Cortex of kidney (tissue), 1 donor: ENCODE results near the gene LGALS9.
"Not testable (repeated sequence)": the region's sequence is repeated elsewhere in the genome, so short reads cannot be mapped to it uniquely, and the experiment has no call there.

ENCODE experiments used
- DNase-seq: peaks from one replicate; lab custom pipeline; 2025; lab: John Stamatoyannopoulos, UW

Gene LGALS9

DNA sequence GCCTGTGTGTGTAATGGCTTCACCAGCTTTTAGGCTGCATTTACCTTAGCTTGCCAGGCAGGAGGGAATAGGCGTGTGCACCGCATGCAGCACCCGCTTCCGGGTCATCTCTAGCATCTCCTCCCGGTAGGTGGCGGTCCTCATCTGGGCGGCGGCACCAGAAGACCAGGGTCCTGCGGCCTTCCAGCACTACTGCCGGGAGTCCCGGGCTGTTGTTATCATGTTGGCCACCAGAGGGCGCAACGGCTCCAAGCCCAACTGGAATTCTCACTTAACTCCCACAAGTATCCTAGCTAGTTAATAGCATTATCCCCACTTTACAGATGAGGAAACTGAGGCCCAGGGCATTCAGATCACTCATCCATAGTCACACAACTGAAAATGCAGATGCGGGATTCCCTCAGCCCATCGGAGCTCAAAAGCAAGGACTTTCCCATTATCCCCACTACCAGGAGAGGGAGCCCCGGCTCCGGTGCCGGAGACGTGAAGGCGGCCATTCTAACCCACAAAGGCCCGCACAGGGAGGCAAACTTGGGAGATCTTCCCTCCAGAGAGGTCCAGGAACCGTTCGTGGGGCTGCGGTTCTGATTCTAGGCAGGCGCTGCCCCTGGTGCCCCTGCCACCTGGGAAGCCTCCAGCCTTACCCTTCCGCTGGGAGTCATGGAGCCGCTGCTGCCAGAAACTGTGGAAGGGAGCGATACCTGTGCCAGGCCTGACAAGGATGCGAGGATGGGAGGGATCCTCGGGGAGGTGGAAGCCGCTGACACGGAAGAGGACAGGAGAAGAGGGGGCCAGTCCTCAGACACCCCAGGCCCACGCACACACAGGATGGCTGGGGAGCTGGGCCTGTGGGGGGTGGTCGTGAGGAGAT lies 23.9 kb downstream of the LGALS9 start:
- no peak for DNase-seq

DNA sequence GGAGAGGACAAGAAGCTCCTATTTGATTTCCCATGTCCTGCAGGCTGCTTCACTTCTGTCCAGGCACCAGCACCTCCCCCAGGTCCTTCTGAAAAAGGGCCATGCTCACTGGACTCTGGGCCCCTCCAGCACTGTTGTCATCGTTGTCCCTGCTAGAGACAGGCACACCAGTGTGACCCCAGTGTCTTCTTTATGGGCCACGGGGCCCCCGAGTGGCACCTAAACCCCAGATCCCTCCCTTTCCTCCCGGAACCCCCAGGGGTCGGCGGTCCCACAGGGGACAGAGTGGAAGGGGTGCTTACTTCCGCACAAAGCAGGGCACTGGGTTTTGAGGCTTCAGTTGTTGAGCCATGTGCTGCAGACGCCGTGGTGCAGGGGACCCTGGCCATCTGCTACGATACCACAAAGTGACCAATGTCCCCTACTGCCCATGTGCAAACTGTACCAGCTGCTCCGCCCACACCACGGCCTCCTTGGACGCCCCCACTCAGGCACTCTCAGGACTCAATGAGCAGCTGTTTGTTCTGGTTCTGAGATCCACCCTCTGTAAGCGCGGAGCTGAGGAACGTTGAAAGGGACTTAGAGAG lies 24.6 kb downstream of the LGALS9 start:
- not testable (repeated sequence) for DNase-seq

DNA sequence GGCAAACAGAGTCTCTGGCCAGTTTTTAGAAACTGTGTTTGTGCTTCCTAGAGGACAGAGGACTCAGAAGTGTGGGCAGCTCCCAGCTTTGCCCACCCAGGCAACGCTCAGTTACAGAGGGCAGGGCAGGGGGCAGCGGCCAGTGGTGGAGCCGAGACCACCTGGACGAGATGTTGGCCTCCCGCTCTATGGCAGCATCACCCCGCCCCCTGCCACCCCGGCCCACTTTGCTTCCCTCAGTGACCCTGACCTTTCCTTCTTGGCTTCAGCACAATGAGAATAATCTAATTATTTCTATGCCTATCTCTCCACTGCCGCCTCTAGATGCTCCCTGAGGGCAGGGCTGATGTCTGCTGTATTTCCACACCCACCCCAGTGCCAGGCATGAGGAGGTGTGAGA lies 25.6 kb downstream of the LGALS9 start:
- DNase-seq: not testable (repeated sequence)

DNA sequence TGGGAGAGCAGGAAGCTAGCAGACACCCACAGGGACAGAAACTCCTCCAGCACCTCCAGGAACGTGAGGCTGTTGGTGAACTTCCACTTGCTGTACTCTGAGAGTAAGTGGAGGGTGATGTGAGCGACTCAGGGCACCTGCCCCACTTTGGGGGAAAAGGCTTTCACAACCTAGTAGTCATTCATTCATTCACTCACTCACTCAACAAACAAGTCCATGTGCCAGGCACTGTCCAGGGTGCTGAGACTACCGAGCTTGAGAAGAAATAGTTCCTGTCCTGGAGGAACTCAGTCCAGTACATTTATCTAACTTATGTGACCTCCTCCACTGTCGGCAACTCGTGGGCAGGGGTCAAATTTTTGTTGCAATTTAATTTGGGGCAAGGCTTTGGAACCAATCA lies 26.6 kb downstream of the LGALS9 start:
- no peak for DNase-seq

DNA sequence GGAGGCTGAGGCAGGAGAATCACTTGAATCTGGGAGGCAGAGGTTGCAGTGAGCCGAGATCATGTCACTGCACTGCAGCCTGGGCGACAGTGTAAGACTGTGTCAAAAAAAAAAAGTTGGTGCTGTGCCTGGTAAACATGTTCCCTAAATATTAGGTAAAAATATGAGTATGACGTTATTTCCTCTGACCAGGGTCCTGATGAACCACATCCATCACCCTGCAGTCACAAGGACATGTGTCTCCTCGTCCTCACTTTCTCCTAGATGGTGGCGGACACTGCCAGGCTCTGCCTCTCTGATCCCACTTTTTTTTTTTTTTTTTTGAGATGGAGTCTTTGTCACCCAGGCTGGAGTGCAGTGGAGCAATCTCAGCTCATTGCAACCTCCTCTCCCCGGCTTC lies 28.7 kb downstream of the LGALS9 start:
- DNase-seq: no peak

DNA sequence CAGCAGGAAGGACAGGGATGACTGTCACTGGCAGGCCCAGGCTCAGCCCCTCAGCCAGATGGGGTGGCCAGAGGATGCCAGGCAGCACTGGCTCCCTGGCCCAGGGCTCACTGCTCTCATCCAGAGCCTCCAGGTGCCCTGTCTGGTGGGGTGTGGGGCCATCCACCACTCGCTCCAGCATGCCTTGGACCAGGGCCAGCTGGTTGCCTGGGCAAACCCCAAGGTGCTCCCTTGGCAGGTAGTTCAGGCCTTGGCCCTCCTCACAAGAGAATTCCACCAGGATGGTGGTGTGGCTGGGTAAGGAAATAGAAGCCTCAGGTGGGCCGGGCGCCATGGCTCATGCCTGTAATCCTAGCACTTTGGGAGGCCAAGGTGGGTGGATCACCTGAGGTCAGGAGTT lies 29.4 kb downstream of the LGALS9 start:
- no peak for DNase-seq

DNA sequence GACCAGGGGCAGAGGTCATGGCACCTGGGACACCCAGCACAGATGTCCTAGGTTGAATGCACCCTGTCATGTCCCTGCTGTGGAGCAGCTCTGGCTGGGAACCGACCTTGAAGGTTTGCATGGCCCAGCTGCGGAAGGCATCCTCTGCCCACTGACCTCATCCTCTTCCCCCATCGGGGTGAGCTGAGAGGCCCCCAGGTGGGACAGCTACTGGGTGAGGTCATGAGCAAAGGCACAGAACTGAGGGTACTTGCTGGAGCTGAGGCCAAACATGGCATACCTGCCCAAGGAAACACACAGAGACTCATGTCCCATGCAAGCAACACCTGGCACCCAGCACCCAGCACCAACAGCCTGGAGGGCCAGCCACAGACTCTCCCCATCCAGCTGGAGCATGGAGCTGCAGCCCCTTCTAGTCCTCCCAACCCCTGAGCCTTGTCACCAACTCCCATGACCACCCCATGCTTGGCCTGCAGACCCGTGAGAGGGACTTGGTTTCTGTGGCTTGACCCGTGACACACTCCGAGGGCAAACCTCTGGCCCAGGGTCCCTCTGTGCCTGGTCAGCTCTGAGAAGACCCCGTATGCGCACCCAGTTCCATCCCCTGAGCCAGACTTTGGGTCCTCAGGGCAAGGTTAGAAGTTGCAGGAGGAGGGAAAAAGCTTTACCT lies 33.1 kb downstream of the LGALS9 start:
- no peak for DNase-seq

DNA sequence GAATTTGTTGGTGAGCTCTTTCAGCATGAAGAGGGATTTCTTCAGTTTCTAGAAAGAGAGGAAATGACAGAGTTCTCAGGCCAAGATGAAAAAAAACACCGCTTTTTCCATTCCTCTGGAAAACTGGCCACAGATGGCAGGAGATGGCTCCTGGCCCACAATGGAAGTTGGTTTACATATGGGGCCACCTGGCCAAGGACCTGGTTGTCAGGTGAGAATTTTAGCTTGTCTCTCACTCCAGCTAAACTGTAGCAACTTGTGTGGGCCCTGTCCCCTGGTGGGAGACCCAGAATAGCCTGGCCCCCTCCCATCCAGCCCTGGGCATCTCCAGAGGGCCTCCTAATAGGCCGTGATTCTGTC lies 33.6 kb downstream of the LGALS9 start:
- no peak for DNase-seq

DNA sequence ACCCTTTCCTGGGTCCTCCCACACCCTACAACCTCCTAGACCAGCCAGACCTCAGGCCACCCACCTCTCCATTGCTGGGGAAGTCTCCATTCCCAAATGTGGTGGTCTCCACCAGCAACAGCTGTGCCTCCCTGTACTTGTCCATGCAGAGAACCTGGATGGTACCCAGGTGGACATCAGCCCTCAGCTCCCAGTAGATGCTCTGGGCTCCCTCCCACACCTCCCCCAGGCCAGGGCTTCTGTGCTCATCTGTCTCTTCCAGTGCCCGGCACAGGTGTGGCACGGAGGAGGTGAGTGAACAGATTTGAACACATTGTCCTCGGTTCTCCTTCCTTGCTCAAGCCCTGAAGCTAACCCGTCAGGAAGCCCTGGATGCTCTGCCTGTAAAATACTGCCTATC lies 34.6 kb downstream of the LGALS9 start:
- no peak for DNase-seq

DNA sequence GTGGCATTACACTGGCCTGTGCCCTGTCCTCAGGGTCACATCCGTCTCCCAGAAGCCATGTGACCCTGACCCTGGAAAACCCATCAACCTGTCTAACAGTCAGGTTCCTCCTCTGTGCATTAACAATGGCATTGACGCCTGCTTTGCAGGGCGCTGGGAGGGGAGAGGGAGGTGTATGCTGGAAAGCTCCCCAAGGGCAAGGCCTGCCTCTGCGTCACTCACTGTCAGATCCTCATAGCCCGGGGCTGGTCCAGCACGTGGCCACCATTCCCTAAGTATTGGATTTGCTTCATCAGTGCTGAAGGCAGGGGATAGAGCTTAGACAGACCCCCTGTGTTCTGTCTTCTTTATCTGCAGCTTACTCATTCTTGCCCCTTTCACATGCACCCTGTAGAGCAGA lies 35.3 kb downstream of the LGALS9 start:
- DNase-seq: not testable (repeated sequence)

DNA sequence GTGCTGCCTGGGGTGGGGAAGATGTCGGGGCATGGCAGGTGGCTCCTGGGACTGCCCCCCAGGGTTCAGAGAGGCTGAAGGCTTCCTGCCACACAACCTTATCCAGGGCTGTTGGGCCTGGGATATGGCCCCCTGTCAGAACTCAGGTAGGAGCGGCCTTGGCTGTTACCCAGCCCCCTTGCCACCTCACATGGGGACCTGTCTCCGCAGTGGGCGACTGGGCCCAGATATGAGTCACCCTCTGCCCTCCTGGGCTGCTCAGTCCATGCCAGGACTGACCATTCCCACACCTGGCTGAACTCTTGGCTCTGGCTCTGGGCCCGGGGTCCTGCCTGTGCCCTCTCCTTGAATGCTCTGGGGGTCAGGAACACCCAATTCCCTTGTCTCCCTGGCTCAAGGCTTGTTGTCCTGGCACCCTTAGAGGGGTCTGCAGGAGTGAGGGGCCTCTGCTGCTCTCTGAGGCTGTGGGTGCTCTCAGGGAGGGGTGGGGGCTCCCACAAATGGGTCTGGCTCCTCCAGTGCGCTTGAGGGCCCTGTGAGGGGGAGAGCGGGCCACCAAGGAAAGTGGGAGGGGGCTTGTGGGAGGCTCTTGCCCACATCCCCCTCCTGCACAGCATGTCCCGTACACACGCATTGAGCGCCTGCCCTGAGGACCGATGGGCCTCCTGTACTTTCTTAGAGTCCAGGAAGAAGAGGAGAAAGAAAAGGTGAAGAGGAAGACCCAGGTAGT lies 36.0 kb downstream of the LGALS9 start:
- no peak for DNase-seq

DNA sequence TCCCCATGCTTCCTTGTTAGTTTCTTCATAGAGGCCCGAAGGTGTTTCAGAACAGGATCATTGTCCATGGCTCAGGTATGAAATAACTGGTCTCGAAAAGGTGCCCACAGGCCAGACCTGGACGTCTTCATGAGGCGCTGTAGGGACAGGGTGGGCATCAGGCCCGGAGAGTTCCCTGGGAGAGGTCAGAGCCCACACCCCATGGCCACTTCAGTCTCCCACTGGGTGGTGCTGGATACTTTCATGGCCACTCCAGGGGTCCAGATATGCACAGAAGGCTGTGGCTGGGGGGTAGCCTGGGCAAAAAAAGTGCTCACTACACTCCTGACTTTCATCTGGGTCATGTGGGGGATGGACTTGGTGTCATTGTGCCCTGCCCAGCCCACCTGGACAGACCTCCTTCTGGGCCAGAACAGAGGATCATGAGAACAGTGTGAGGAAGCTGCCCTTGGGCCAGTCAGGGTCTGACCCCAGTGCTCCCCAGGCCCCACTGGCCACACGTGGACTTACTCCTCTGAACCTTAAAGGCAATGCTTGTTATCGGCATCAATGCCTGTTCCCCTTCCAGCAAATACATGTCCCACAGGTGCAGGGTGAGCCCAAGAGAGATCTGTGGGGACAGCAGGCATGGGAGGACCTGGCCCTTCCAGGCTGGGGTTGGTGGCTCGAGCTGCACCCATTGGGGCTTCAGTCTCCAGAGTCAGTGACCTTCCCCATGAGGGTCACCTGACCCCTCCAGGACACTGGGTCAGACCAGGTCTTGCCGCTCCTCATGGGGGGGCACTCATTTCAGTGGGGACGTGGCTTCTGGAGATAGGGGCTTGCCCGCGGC lies 36.9 kb downstream of the LGALS9 start:
- DNase-seq: no peak

DNA sequence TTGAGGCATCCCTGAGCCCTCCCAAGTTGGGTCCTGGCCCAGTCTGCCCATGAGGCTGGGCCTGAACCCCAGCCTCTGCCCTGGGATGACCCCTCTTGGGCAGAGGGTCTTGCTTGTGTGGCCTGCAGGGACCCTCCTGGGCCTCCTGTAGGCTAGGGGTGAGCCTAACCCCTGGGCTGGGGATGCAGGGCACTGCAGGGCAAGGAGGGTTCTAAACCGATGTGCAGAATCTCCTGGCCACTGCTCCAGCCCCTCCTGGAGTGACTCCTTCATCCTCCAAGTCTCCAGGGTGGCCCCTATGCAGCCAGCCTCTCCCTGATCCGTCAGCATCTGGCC lies 37.5 kb downstream of the LGALS9 start:
- no peak for DNase-seq

DNA sequence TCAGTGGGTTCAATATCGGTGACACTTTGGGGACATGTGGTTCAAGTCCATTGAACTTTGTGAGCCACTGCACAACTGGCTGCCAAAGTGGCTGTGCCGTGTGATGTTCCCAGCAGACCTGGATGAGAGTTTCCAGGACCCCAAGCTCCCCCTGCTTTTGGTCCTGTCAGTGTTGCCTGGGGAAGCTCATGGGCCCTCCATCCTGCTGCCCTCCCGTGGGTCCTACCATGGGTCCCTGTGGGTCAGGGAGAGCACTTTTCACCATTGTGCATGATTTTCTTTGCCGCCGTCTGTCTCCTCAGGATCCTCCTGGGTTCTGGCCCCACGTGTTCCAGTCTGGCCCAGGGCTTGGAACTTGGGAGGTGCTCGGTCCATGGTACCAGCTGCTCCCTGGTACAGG lies 38.1 kb downstream of the LGALS9 start:
- DNase-seq: no peak

DNA sequence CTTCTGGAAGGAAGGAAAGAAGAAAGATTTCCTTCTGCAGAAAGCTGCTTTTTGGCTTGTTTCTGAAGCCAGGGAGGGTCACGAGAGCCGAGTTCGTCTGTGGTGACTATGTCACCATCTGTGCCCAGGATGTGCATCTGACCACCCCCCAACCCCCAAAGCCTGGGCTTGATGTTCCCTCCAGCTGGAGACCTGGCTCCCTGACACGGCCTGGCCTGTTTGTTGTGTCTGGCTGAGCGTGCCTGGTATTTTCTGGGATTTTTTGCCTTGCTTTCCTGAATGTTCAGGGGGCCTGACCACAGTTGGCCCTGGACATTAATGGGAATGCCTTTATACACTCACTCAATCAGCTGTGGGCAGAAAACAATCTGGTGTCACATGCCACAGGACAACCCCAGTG lies 38.9 kb downstream of the LGALS9 start:
- no peak for DNase-seq

DNA sequence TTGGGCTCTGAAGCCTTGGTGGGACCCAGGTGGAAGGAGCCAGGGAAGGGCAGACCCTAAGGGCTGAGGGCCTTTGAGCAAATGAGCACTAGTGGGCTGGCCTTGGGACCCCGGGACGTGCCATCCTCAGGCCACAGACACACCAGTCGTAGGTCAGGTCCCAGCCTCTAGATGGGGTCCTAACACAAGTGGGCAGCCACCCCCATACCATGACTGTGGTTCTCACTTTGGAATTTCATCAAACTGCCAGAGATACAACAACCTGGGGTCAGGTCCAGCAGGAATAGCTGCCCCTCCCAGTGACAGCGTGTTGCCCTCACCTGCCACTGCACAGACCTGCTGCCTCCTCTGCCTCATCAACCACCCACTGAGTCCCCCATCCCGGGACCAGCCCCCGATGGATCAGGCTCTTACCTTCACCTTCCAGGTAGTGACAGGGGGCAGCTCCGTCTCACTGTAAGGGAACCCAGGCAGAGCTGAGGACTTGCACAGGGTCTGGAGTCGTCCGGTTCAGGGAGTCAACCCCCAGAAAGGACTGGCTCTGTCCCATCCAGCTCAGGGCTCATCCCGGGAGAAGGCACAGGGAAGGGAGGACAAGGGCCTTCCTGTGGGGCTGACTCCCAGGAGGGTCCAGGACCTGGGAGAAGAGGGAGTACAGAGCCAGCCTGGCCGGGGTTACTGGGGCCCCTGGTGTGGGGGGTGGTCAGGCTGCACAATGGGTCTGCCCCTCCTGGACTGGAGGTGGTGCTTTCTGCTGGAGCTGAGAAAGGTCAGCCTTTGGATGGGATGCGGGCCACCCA lies 40.0 kb downstream of the LGALS9 start:
- DNase-seq: no peak

DNA sequence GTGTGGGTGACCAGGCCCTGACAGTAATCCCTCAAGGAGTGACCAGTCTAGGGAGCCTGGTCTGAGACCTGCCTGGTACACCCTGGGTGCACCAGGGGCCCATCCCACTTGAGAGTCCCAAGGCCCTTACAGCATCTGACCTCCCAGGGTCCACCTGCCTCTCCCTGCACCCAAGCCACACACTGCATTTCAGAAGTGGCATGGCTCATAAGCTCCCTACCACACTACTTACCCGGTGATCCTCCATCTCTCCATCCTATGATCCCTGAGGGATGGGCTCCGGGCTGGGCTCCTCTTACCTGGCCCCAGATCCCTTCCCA lies 40.6 kb downstream of the LGALS9 start:
- DNase-seq: no peak

DNA sequence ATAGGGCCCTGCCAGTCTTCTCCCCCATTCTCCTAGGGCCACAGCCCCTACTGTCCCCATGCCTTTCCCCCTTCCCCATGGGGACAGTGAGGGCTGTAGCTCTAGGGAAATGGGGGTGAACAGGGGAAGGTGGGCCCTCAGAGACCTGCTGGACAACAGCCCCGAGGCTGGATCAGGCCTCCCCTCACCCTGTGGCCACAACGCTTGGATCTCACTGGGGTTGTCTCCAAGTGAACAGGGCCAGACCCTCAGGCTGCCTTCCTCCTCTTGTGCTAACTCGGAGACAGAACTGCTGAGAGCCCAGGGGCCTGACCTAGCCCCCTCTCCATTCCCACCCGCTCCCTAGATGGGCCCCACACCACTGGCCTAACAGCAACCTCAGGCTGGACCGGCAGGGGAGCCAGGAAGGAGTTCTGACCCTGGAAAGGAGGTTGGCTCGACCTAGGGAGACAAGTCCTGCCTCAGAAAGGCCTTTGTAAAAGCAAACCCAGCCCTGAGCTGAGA lies 41.0 kb downstream of the LGALS9 start:
- not testable (repeated sequence) for DNase-seq

DNA sequence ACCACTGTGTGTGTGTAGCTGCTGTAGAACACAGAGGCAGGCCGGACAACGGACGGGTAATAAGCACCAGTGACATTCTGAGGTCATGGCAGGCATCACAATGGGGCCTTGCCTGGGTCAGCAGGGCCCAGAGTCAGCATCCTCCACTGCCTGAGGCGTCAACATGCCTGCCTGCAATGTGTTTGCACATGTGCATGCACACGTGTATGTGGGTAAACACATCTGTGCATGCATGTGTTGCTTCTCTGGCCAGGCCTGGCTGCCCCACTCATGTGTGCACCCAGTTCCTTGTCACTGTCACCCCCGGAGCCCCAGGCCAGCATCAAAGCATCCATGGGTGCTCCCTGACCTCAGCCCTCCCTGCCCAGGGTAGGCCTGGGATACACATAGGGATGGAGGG lies 43.3 kb downstream of the LGALS9 start:
- DNase-seq: no peak

DNA sequence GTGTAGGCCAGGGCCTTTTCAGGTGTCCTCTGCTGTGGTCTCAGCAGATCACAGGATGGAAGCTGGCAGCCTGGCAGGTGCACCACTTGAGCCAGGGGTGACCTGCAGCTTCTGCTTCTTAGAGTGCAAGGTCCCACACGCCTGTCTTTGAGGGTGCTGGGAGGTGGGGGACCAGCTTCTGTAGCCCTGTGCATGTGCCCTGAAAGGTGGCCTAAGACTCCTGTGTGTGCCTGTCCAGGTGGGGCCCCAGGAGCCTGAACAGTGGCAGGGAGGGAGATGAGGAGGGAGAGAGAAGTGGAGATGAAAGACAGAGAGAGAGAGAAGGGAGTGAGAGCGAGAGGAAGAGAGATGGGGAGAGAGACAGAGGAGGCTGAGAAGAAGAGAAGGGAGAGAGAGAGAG lies 46.2 kb downstream of the LGALS9 start:
- DNase-seq: no peak

DNA sequence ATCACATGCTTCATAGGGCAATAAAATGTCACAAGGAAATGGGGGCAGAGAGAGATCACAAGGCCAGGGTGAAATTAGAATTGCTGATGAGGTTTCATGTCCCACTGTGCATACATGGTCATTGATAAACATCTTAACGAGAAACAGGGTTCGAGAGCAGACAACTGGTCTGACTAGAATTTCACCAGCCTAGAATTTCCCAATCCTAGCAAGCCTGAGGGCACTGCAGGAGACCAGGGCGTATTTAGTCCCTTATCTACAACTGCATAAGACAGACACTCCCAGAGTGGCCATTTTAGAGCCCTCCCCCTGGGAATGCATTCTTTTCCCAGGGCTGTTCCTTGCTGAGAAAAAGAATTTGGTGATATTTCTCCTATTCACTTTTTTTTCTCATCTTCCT lies 55.3 kb downstream of the LGALS9 start:
- not testable (repeated sequence) for DNase-seq
